Vagina (tissue), 2 donors: Measurements from ENCODE around the gene SIAH3. TPM values are rescaled to one million over a fixed set of nuclear protein-coding genes. Genes with fewer than 3 reads are reported as not detected.

Experiments used
- DNase-seq, 2 donors: peaks; one replicate each; pipeline ENCODE4 v3.0.0-alpha.2; 2017; ENCODE audit errors: extremely low spot score in 2 of 2
- H3K27ac ChIP-seq: fragments of 200-600 bp; sonication (generic); one replicate; pipeline ENCODE4 v1.5.1; 2019
- H3K27me3 ChIP-seq: fragments of 200-600 bp; sonication (generic); one replicate; pipeline ENCODE4 v1.5.1; 2019
- H3K36me3 ChIP-seq, 2 donors: fragments of 200-600 bp; sonication (generic); one replicate each; pipeline ENCODE4 v1.5.1; 2017 to 2019
- H3K4me1 ChIP-seq: fragments of 200-600 bp; sonication (generic); one replicate; pipeline ENCODE4 v1.5.1; 2019
- H3K4me3 ChIP-seq, 2 donors: fragments of 200-600 bp; sonication (generic); 1 replicate in 1 of 2; 2 replicates in 1 of 2; pipeline ENCODE4 v1.5.1; 2016 to 2019
- H3K9me3 ChIP-seq: fragments of 200-600 bp; sonication (generic); one replicate; pipeline ENCODE4 v1.5.1; 2019
- POLR2A ChIP-seq, 2 donors: fragments of 450-650 bp; IDR thresholded peaks; one replicate each; pipeline ENCODE4 v1.6.1; 2017; ENCODE audit warnings: antibody characterized with exemption in 2 of 2, mild to moderate bottlenecking in 2 of 2, moderate library complexity in 2 of 2
- POLR2AphosphoS5 ChIP-seq, 2 donors: sonication (generic); formaldehyde crosslinking; IDR thresholded peaks; one replicate each; pipeline ENCODE4 v1.9.0; 2017; ENCODE audit warnings: antibody characterized with exemption in 2 of 2, mild to moderate bottlenecking in 2 of 2, low read depth in 1 of 2; ENCODE audit not compliant: insufficient read depth in 1 of 2
- intact Hi-C: fragments of 100-400 bp; cut with DNase I; formaldehyde crosslinking; loops from one replicate; pipeline ENCODE4 v1.15.1; 2023
- total RNA-seq: library from RNA; depleted of rRNA; stranded (reverse); fragments of >200 nt; gene quantifications from one replicate; pipeline ENCODE4 v1.2.3, GENCODE V29; 2016
- TF ChIP-seq, protein P1 (sequence below), 3 experiments: fragments of 450-650 bp in 2 of 3; fragments of 200-600 bp in 1 of 3; sonication (generic) in 1 of 3; IDR thresholded peaks; one replicate each; pipeline ENCODE4 v1.5.1; 2017 to 2019; ENCODE audit warnings: antibody characterized with exemption in 3 of 3, mild to moderate bottlenecking in 2 of 3, moderate library complexity in 2 of 3

Gene SIAH3
- total RNA-seq, 1 donor from 2014 or later = not detected

DNA sequence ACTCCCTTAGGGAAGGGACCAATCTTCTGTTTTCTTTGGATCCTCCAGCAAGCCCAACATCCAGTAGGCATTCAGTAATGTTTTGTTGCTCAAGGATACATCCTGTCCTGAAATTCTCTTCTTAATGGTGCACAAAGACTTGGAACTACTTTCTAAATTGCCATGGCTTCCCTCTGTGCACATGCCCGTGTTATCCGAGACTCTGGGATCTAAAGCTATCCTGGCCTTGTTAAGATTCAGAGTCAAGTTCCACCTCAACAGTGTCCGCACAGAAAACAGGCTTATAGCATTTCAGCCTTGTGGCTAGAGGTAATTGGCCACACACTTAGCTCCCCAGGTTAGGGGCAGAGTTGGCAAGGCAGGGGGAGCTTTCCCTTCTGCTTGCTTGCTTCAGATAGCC lies 77.6 kb downstream of the SIAH3 start:
- Histone ChIP-seq H3K27me3 (no peaks in the 10 kb centered on the region), H3K27ac (no peak overlapping the region), H3K9me3 (no peaks in the 10 kb centered on the region), H3K4me1 (no peaks in the 10 kb centered on the region), H3K36me3 (no peaks in the 10 kb centered on the region), H3K4me3 (no peak overlapping the region)
- intact Hi-C loops = no loop called here
- TF ChIP-seq POLR2A (IDR thresholded peaks at IDR 0.05) (no peak), POLR2AphosphoS5 (IDR thresholded peaks at IDR 0.05; ENCODE audit: insufficient read depth in 1 of 2, low read depth in 1 of 2) (no peak)
- TF ChIP-seq, protein P1, sequence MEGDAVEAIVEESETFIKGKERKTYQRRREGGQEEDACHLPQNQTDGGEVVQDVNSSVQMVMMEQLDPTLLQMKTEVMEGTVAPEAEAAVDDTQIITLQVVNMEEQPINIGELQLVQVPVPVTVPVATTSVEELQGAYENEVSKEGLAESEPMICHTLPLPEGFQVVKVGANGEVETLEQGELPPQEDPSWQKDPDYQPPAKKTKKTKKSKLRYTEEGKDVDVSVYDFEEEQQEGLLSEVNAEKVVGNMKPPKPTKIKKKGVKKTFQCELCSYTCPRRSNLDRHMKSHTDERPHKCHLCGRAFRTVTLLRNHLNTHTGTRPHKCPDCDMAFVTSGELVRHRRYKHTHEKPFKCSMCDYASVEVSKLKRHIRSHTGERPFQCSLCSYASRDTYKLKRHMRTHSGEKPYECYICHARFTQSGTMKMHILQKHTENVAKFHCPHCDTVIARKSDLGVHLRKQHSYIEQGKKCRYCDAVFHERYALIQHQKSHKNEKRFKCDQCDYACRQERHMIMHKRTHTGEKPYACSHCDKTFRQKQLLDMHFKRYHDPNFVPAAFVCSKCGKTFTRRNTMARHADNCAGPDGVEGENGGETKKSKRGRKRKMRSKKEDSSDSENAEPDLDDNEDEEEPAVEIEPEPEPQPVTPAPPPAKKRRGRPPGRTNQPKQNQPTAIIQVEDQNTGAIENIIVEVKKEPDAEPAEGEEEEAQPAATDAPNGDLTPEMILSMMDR (IDR thresholded peaks at IDR 0.05) = no peak
- DNase-seq = no peak

DNA sequence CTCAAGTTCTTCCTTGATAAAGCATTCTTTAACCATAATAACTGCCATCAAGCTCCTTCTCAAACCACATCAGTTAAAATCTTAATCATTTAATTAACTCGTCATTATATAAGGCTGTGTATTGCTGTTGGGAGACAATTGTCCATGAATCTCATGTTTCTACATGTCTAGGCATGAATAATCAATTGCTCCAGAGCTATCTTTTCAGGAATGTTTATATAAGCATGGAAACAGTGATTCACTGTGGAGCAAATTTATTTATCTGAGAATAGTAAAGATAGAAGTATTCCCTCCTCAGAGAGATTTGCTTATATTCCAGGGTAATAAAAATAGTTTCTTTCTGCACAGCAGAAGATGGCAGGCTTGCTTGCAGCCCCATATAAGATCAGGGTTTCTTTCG lies 78.3 kb downstream of the SIAH3 start:
- TF ChIP-seq POLR2A (IDR thresholded peaks at IDR 0.05) (no peak), POLR2AphosphoS5 (IDR thresholded peaks at IDR 0.05; ENCODE audit: insufficient read depth in 1 of 2, low read depth in 1 of 2) (no peak)
- TF ChIP-seq, protein P1 (IDR thresholded peaks at IDR 0.05) = no peak
- intact Hi-C loops = no loop called here
- H3K4me1 ChIP-seq = no peaks in the 10 kb centered on the region
- no peak overlapping the region for H3K27ac ChIP-seq
- H3K36me3 ChIP-seq = no peaks in the 10 kb centered on the region
- H3K27me3 ChIP-seq = no peaks in the 10 kb centered on the region
- H3K9me3 ChIP-seq = no peaks in the 10 kb centered on the region
- DNase-seq = no peak
- no peak overlapping the region for H3K4me3 ChIP-seq

GRCh38 chr13:45770886-45771285 lies 80.7 kb downstream of the SIAH3 start:
- no peak overlapping the region for H3K27ac ChIP-seq
- H3K36me3 ChIP-seq = no peaks in the 10 kb centered on the region
- no peaks in the 10 kb centered on the region for H3K4me1 ChIP-seq
- DNase-seq = no peak
- no peaks in the 10 kb centered on the region for H3K27me3 ChIP-seq
- intact Hi-C loops = no loop called here
- TF ChIP-seq POLR2A (IDR thresholded peaks at IDR 0.05) (no peak), POLR2AphosphoS5 (IDR thresholded peaks at IDR 0.05; ENCODE audit: insufficient read depth in 1 of 2, low read depth in 1 of 2) (no peak)
- TF ChIP-seq, protein P1 (IDR thresholded peaks at IDR 0.05) = no peak
- H3K9me3 ChIP-seq = no peaks in the 10 kb centered on the region
- no peak overlapping the region for H3K4me3 ChIP-seq

DNA sequence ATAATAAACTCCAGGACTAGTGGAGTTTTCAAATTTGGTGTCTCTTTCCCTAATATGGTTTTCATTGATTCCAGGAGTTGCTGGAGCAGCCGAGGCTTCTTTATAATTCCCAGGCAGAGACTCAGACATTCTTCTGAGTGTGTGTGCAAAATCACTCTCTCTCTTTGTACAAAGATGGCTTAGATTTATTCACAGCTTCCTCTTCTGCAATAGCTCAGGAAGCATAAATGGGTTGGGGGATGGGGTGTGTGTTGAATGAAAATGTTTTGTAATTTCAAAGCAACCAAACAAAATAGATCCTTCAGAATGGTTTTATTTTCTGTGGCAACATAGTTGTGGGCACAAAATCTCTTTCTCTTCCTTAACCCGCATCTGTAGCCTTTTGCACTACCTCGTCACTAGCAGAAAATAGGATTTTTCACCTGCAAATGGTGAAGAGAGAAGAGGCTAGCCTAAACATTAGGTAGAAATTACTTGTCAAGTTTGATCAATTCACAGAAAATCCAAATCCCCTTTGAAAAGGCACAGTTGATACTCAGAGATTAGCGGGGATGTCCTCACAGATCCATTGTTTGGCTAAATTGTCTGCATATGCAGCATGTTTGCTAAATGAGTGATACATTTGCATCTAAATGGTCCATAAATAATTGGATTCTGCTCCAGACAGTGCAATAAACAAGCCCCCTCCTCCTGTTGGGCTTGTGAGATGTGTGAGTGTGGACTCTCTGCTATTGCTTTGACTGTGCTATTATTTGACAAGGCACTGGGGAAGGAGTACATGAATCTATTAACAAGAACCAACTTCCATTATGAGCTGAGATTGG lies 82.7 kb downstream of the SIAH3 start:
- intact Hi-C loops = no loop called here
- Histone ChIP-seq H3K27ac (no peak overlapping the region), H3K4me3 (no peak overlapping the region), H3K36me3 (no peaks in the 10 kb centered on the region), H3K27me3 (no peaks in the 10 kb centered on the region), H3K9me3 (no peaks in the 10 kb centered on the region), H3K4me1 (no peaks in the 10 kb centered on the region)
- TF ChIP-seq POLR2A (IDR thresholded peaks at IDR 0.05) (no peak), POLR2AphosphoS5 (IDR thresholded peaks at IDR 0.05; ENCODE audit: insufficient read depth in 1 of 2, low read depth in 1 of 2) (no peak)
- TF ChIP-seq, protein P1 (IDR thresholded peaks at IDR 0.05) = no peak
- no peak for DNase-seq

GRCh38 chr13:45765464-45765863 lies 86.1 kb downstream of the SIAH3 start:
- Histone ChIP-seq H3K36me3 (no peaks in the 10 kb centered on the region), H3K4me1 (no peaks in the 10 kb centered on the region), H3K4me3 (no peak overlapping the region), H3K9me3 (no peaks in the 10 kb centered on the region), H3K27me3 (no peaks in the 10 kb centered on the region), H3K27ac (no peak overlapping the region)
- intact Hi-C loops = no loop called here
- no peak for DNase-seq
- TF ChIP-seq, protein P1 (IDR thresholded peaks at IDR 0.05) = no peak
- no peak for TF ChIP-seq POLR2AphosphoS5 (IDR thresholded peaks at IDR 0.05; ENCODE audit: insufficient read depth in 1 of 2, low read depth in 1 of 2)
- TF ChIP-seq POLR2A (IDR thresholded peaks at IDR 0.05) = no peak
